Measurements from ENCODE around the gene USP3.

The USP3 gene

GRCh38 chr15:63504247-63504978 is at the start of gene USP3:
USP3 (plus strand) TSS chr15:63504593; CDS start chr15:63504740, 147 bp downstream.
- H3K4me3 ChIP-seq (ENCODE audit: low read depth, low read length), result peak within 1 kb of the TSS; percentile 50

- no peak overlapping the region for H3K4me3 ChIP-seq (ENCODE audit: low read depth, low read length)
Observed at GRCh38 chr15:63456258-63456657, 48.1 kb upstream of the USP3 start.

DNA sequence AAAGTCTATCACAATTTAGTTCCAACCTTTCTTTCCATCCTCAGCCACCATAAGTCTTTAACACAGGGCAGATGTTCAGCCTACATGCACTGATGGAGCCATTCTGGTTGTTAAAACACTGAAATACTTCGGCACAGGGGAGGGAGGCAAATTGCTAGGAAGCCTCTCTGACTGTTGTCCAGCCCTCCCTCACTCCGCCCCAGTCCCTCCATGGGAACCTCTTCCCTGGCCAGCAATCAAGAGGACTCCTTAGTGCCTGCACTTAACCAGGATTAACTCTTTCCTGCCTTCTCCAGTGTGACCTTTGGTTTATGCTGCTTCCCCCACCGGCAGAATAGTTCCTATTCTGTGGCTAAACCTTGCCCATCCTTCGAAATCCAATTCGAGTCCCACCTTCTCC is 47.0 kb upstream of the USP3 start:
- H3K4me3 ChIP-seq (ENCODE audit: low read depth, low read length), result no peak overlapping the region

DNA sequence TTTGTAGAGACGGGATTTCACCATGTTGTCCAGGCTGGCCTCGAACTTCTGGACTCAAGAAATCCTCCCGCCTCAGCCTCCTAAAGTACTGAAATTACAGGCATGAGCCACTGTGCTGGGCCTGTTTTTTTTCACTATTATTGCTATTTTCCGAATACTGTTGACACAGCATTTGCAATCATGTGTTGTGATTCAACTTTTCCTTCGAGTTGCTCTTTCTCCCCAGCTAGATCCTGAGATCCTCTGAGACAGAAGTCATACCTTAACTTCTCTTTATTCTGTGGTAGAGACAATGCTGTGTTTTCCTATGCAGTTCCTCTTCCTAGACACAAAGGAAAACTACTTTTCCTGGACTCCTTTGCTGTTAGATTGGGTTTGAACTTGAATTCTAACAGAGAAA is 46.4 kb upstream of the USP3 start:
- H3K4me3 ChIP-seq (ENCODE audit: low read depth, low read length), result no peak overlapping the region

GRCh38 chr15:63458794-63459395 is 45.5 kb upstream of the USP3 start:
- H3K4me3 ChIP-seq (ENCODE audit: low read depth, low read length), result no peak overlapping the region

DNA sequence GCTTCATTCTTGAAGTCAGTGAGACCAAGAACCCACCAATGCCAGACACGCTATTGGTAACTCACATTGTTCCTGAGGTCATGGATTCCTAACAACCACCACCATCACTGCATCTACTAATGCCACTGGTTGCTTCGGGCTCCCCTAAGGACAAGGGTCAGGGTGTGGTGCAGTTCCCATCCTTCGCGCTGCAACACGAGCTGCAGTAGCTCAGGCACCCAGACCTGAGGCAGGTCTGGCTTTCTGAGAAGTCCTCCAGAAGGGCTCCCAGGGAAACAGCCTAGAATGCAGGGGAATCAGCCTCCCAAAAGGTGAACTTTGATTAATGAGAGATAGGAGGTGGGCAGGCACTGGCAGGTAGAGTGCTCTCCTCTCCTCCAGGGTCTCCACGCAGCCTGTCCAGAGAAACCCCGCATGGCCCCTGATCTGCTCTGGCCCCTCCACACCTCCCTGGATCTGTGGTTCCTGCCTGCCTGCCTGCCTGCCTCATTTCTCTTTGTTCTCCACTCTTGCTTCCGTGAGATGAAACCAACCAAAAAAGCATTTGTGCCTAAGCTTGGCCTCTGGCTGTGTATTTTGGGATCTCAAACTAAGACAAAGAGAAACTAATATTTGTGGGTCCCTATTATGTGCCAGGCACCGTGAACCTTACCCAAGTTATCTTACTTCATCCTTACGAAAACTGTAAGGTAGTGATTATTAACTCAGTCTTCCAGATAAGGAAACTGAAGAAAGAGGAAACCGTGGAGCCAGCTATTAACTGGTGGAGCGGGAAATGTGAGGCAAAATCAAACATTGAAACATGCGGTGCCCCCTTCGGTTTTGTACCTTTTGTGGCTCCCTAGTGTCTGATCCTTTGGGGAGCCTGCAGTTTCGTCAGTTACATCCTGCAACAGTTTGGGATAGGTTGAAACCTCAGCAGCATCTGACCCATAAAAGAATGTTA is 43.9 kb upstream of the USP3 start:
- no peak overlapping the region for H3K4me3 ChIP-seq (ENCODE audit: low read depth, low read length)

- H3K4me3 ChIP-seq (ENCODE audit: low read depth, low read length), result no peak overlapping the region
Observed at GRCh38 chr15:63461230-63461985, 43.0 kb upstream of the USP3 start.

GRCh38 chr15:63462088-63462487 is 42.3 kb upstream of the USP3 start:
- H3K4me3 ChIP-seq (ENCODE audit: low read depth, low read length), result no peak overlapping the region

- no peak overlapping the region for H3K4me3 ChIP-seq (ENCODE audit: low read depth, low read length)
Observed at GRCh38 chr15:63463036-63463435, 41.4 kb upstream of the USP3 start.

- no peak overlapping the region for H3K4me3 ChIP-seq (ENCODE audit: low read depth, low read length)
Observed at GRCh38 chr15:63463793-63464192, 40.6 kb upstream of the USP3 start.

DNA sequence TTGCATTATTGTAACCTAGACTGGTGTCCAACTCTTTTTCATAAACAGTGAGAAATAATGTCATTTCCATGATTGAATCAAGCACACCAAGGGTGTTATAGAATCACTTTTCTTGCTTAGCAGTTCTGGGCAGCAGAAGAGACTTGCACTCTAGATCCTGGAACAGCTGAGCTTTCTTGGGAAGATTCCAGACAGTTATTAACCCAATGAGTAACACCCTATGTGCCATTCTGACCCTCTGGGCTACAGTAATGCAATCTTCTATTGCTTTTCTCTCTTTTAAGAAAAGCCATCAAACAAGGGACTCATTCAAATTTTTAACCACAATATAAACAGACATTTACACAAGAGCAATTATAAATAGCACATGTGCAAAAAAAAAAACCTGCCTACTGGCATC is 39.3 kb upstream of the USP3 start:
- H3K4me3 ChIP-seq (ENCODE audit: low read depth, low read length), result no peak overlapping the region

DNA sequence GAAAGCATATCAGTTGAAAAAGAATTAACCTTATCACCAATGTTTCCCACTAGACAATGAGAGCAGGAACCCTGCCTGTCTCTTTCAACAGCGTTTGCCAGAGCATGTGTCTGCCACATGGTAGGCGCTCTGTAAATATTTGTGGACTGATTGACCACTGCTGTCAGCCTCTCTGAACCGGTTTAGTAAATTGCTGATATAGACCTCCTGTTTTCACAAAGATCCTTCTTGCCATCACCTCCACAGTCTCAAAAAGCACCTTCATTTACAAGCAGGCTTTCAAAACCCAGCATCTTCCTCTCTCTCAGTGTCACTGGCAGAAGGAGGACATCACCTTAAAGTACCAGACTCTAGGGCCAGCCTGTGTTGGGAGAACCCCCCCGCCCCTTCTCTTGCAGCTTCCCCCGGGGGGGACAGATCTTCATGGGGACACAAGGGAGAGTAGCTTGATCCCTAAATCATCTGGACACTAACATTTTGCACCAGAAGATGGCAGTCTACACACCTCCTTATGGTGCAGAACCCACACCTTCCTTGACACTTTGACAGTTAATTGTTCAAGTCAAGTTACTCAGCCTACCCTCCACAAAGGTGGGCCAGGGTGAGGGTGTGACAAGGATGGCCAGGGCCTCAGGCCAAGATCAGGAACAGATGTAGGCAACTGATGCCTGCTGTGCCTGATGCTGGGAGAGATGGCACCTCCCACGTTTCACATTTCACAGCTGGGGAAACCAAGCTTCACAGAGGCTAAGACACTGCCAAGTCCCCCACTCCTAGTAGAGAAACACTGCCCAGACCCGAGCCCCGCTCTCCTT is 37.8 kb upstream of the USP3 start:
- no peak overlapping the region for H3K4me3 ChIP-seq (ENCODE audit: low read depth, low read length)

- no peak overlapping the region for H3K4me3 ChIP-seq (ENCODE audit: low read depth, low read length)
Observed at GRCh38 chr15:63469190-63469589, 35.2 kb upstream of the USP3 start.

GRCh38 chr15:63469984-63470383 is 34.4 kb upstream of the USP3 start:
- H3K4me3 ChIP-seq (ENCODE audit: low read depth, low read length), result no peak overlapping the region

DNA sequence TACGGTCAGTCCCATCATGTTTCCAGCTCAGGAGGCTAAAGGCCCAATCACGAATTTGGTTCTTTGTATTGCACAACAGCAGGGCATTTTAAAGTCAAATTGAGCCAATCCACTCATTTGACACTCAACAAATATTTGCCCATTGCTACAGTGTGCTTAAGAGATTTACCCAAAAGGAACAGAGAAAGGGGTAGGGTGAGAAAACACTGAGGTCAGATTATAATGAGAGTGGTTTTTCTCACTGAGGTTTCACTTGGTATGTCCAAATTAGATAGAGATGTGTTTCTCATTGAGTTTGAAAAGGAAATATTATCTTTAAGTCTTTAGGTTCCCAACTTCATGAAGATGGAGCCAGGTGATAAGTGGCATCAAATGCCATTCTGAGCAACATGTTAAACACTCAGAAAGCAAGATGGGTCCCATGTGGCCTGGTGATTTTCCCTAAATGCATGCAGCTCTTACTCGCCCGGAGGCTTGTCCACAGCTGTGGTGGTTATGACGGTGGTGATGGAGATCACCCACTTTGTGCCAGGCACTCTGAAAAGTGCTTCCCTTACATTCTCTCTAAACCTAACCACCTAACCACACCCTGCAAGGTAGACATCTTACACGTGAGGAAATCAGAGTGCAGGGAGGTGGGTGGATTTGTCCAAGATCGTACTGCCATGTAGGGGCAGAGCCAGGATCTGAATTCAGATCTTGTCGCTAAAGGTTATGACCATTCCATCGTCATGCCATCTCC is 31.2 kb upstream of the USP3 start:
- H3K4me3 ChIP-seq (ENCODE audit: low read depth, low read length), result no peak overlapping the region

GRCh38 chr15:63473749-63473998 is 30.7 kb upstream of the USP3 start:
- H3K4me3 ChIP-seq (ENCODE audit: low read depth, low read length), result no peak overlapping the region

DNA sequence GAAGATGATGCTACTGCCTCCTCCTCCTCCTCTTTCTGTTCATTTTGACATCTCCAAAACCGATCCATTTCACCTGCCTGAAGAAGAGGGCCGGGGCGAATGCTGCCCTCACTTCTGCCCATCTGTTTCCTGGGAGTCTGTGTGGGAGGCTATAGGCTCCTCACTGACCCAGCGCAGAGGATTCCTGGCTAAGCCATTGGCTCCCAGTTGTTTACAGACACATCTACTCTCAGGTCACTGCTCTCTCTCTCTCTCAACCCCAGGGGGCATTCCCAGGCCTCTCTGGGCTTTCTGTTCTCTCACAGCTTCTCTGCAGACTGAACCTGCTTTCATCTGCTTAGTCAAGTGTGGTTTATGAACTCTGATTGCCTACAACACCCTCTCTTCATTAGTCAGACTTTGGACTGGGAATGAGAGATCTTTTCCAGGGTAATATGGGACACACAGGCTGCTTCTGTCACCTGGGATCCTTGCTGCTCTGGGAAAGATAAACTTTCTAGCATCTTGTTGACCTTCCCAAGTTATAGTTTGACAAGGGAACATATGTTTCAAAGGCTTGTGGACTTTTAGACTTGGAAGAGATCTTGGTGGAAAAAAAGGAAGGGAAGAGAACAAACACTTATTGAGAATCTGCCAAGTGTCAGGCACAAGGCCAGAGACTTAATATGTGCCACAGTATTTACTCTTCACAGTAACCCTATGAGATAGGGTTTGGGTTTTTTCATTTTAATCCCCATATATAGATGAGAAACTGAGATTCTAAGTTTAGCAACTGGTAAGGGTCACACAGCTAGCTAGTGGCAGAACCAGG is 30.2 kb upstream of the USP3 start:
- no peak overlapping the region for H3K4me3 ChIP-seq (ENCODE audit: low read depth, low read length)

DNA sequence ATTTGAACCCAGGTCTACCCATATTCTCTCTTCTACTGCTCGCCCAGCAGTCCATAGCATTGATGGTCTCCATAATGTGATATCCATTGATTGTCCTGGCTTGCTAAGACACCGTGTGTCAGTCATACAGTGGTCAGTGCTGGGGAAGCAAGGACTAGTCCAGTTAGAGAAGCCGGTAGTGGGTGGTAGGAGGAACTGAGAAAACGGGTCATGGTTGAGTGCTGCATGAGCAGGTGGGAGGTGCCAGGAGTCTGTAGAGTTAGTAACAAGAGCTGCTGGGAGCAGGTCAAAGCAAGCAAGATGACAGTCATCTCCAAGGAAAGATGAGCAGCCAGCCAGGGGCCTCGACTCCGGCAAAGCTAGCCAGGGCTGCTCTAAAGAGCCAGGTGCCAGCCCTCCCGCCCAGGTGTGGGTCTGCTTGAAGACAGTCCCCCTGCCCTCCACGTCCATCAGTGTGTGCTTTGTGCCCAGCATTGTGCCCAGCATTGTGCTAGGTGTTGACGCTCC is 29.5 kb upstream of the USP3 start:
- no peak overlapping the region for H3K4me3 ChIP-seq (ENCODE audit: low read depth, low read length)

DNA sequence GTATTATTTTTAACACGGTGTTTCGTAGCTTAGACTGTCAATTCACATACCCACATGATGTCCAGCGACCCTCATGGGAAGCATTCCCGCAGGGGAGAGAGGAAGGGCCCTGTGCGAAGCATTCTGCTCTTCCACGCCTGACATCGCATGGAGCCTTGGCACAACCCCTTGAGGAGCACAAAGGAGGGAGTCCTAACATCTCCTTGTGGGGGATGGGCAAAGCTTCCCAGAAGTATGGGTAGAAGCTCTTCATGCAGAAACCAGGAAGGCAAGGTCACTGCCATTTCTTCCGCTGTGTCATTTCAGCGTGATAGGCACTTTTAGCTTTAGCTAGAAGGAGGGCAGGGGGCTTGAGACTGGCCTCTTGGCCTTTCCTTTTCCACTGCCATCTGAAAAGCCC is 28.7 kb upstream of the USP3 start:
- no peak overlapping the region for H3K4me3 ChIP-seq (ENCODE audit: low read depth, low read length)

Data from iPS-11a (cell line).